T-helper 2 cell treated with Interferon-gamma antibody and Interleukin-4, amounts not matched to agents 100 ng/mL and 5 ng/mL, for 36 hours (primary cell): ENCODE results near the gene DEK. TPM values are rescaled to one million over a fixed set of nuclear protein-coding genes. Genes with fewer than 3 reads are reported as not detected.
"Not testable (repeated sequence)": the region's sequence is repeated elsewhere in the genome, so short reads cannot be mapped to it uniquely, and the experiment has no call there.

ENCODE experiments used
- intact Hi-C: fragments of 100-400 bp; cut with micrococcal nuclease; formaldehyde crosslinking; loops from one replicate; pipeline ENCODE4 v1.15.1; 2023
- total RNA-seq: library from RNA; stranded (reverse); gene quantifications from 2 replicates; pipeline ENCODE4 v1.2.3, GENCODE V29; 2022

The DEK gene
- total RNA-seq, 1 donor from 2014 or later: 226 TPM

DNA sequence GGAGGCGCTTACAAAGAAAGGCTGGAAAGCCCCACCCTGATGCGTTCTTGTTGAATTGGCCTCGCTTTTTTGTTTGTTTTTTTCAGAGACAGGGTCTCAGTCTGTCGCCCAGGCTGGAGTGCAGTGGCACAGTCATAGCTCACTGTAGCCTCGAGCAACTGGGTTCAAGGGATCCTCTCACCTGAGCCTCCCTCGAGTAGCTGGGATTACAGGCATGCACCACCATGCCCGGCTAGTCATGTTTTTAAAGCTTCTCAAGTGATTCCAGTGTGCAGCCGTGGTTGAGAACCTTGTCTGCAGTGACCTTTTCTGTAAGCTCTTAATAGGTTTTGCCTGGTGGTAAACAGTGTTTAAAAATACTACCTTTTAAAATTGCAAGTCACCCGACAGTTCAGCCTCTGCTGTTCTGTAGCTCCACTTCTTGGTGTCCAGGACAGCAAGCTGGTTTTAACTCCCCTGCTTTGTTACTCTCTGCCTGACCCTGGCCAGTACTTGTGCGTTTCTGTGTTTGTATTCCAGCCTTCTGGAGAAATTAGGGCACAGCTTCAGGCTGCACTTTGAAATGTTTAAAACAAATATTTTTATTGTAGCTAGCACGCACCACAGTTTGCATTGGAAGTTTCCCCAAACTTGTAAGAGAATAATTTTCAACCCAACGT lies 54.7 kb downstream of the DEK start:
- intact Hi-C loops: no loop called here

GRCh38 chr6:18208778-18209177 lies 55.6 kb downstream of the DEK start:
- intact Hi-C loops: not testable (repeated sequence)

GRCh38 chr6:18207949-18208348 lies 56.4 kb downstream of the DEK start:
- intact Hi-C loops: no loop called here

DNA sequence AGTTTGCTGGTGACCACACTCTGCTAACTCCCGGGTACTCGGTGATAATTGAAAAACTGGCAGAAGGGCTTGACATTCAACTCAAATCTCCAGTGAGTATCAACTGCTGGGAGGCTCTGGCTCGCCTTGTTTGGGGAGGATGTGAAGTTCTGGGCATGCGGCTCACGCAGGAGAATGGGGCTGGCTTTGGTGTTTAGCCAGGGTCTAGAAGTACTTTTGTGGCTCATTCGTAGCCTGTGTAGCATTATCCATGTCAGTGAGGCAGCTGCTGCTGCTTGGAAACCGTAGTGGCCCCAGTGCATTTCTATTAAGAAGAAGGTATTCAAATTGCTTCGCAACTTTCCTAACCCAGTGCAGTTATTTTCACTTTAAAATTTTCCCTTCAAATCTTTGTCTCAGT lies 56.9 kb downstream of the DEK start:
- intact Hi-C loops: no loop called here

- intact Hi-C loops: no loop called here
These were observed 57.7 kb downstream of the DEK start for GRCh38 chr6:18206591-18206990.

- intact Hi-C loops: no loop called here
These were observed 59.6 kb downstream of the DEK start for GRCh38 chr6:18204691-18205090.

DNA sequence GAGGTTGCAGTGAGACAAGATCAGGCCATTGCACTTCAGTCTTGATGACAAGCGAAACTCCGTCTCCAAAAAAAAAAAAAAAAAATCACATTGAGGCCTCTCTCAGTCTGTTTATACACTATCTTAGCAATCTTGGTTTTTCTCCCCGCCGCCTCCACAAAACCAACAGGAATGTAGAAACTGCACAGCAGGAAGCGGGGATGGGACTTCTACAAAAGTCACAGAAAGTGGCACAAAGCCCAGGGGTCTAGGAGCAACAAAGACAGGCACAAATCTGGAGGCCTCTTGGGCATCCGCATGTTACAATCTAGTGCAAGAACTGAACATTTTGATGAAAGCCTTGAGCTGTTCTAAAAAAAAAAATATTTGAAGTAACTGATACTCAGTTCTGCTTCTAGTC lies 60.5 kb downstream of the DEK start:
- intact Hi-C loops: no loop called here

DNA sequence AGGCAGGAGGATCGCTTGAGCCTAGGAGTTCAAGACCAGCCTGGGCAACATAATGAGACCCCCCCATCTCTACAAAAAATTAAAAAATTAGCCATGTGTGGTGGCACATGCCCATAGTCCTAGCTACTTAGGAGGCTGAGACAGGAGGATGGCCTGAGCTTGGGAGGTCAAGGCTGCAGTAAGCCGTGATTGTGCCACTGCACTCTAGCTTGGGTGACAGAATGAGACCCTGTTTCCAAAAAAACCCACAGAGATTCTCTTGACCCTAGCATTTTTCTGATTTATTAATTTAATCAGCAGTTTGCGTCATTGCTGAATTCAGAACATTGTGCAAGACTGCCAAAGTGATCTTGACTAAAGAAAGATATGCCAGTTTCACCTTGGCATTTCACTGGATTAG lies 72.3 kb downstream of the DEK start:
- intact Hi-C loops: no loop called here

DNA sequence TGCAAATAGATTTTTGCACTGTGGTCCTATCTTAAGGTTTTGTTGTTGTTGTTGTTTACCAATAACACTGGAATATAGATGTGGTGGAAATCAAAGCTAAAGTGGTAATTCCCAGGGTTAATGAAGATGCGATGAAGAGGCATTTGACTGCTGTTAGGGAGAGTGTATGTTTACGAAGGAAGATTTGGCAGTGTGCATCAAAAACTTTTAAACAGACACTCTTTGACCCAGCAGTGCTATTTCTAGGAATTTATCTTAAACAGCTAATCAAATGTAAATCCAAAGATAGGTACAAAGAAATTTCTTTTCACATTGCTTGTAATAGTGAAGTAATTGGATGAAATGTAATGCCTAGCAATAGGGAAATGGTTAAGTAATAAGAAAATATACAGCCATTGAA lies 75.1 kb downstream of the DEK start:
- intact Hi-C loops: no loop called here

DNA sequence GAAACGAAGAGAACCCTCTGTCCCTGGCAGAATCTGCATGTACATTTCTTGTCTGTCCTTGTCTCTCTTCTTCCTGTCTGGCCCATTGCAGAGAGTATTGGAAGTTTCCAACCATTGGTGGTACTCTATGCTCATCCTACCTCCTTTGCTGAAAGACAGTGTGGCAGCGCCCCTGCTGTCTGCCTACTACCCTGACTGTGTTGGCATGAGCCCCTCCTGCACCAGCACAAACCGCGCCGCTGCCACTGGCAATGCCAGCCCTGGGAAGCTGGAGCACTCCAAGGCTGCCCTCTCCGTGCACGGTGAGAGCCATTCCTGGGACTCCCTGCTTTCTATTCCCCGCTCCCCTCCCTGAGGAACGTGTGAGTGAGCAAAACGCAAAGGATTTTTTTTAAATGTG lies 76.6 kb downstream of the DEK start:
- intact Hi-C loops: no loop called here

DNA sequence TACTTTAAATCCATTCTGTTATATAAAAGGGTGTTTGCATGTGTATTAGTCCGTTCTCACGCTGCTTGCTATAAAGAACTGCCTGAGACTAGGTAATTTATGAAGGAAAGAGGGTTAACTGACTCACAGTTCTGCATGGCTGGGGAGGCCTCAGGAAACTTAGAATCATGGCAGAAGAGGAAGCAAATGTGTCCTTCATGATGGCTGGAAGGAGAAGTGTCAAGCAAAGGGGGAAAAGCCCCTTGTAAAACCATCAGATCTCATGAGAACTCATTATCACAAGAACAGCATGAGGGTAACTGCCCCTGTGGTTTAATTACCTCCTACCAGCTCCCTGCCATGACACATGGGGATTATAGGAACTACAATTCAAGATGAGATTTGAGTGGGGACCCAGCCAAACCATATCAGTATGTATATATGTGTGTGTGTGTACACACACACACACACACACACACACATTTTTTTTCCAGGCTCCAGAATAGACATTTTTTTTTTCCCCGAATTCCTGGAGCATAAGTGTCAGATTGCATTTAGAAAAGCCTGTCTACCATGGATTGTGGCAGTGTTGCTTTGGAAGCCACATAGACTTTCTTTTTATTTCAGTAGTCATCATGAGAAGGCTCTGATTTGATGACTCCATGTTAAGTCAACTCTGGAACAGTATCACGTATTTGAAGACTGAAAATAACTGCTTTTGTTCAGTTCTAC lies 77.6 kb downstream of the DEK start:
- intact Hi-C loops: no loop called here

DNA sequence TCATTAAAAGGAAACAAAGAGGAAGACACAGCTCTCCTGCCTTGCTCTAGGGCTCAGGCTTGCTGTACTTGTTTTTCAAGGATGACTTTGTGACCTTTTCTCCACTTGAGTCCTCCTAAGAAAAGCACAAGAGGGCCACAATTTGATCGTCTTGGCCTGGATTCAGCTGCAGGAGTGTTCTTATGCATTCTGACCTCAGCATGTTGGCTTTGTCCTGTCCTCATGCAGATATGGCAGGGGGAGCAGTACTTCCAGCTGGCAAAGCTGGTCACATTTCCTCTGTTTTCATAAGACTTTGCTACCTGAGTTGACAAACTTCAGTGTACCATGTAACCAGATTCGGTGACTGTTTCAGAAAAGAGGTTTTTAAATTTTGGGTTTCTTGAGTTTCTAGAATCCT lies 78.3 kb downstream of the DEK start:
- intact Hi-C loops: no loop called here

- intact Hi-C loops: no loop called here
These were observed 78.7 kb downstream of the DEK start for GRCh38 chr6:18185624-18186023.

- intact Hi-C loops: no loop called here
These were observed 80.6 kb downstream of the DEK start for GRCh38 chr6:18183766-18184165.

- intact Hi-C loops: no loop called here
These were observed 81.8 kb downstream of the DEK start for GRCh38 chr6:18182568-18182967.

GRCh38 chr6:18179770-18180356 lies 84.5 kb downstream of the DEK start:
- intact Hi-C loops: no loop called here

- intact Hi-C loops: no loop called here
These were observed 85.2 kb downstream of the DEK start for GRCh38 chr6:18178960-18179615.

DNA sequence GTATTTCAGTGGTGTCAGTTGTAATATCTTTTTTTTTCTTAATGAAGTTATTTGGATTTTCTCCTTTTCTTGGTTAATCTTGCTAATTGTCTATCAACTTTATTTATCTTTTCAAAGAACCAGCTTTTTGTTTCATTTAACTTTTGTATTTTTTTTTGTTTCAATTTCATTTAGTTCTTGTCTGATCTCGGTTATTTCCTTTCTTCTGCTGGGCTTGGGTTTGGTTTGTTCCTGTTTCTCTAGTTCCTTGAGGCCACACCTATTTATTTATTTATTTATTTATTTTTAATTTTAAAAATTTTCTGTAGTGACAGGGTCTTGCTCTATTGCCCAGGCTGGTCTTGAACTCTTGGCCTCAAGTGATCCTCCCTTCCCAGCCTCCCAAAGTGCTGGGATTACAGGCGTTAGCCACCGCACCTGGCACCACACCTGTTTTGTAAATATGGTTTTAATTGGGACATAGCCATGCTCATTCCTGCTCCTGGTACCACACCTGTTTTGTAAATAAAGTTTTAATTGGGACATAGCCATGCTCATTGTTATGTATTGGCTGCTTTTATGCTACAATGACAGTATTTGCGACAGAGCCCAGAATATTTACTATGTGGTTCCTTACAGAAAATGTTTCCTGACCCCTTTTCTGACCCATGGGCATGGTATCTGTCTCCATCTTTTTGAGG lies 86.9 kb downstream of the DEK start:
- intact Hi-C loops: no loop called here

- intact Hi-C loops: not testable (repeated sequence)
These were observed 88.1 kb downstream of the DEK start for GRCh38 chr6:18176198-18176597.
